ENCODE measurements around the gene XPO6.

GRCh38 chr16:28212532-28212873 lies 738 bp upstream of the XPO6 start:
- TF ChIP-seq REST (IDR thresholded peaks at IDR 0.05; ENCODE audit: borderline replicate concordance) (no peak), EP300 (conservative IDR thresholded peaks at IDR 0.05; ENCODE audit: poor library complexity, severe bottlenecking) (no peak), CTCF (IDR thresholded peaks at IDR 0.05; ENCODE audit: poor library complexity, severe bottlenecking) (no peak), MXI1 (conservative IDR thresholded peaks at IDR 0.05; ENCODE audit: poor library complexity, severe bottlenecking) (no peak), RAD21 (conservative IDR thresholded peaks at IDR 0.05) (no peak), POLR2AphosphoS5 (IDR thresholded peaks at IDR 0.05) (no peak)
